Neural progenitor cell (in vitro differentiated cells): Measurements from ENCODE around the gene PRSS3.
"Not testable (repeated sequence)": the region's sequence is repeated elsewhere in the genome, so short reads cannot be mapped to it uniquely, and the experiment has no call there.

Experiments used
- EZH2phosphoT487 ChIP-seq: fragments of 200-600 bp; sonication (generic); IDR thresholded peaks from 2 replicates; pipeline ENCODE4 v1.6.1; 2017; ENCODE audit warnings: antibody characterized with exemption
- TF ChIP-seq, protein P1 (sequence below): fragments of 200-600 bp; sonication (generic); IDR thresholded peaks from 2 replicates; pipeline ENCODE4 v1.5.1; 2017; ENCODE audit warnings: antibody characterized with exemption, mild to moderate bottlenecking

DNA sequence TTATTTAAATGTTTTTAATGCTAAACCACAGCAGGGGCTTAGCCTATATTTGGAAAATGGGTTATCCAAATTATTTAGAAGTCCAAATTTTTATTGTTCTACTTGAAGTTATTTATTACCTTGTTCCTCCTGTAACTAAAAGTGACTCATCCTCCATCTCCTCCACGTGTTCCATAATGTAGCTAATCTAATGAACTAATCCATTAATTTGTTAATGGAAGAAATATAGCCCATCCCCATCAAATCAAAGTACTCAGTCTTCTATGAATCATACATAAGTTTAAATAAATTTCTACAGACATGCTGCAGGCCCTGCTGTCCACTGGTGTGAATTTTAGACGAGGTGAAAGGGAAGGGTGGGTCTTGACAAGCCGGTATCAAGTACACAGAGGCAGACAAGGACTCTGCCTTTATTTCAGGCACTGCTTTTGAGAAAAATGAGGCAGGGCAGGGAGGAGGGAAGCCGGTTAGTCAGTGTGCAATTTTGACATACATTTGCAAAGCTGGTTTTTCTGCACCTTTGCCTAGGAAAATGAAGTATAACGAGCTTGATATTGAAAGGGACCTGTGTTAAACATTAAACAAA is 21.2 kb upstream of the PRSS3 start:
- TF ChIP-seq, protein P1, sequence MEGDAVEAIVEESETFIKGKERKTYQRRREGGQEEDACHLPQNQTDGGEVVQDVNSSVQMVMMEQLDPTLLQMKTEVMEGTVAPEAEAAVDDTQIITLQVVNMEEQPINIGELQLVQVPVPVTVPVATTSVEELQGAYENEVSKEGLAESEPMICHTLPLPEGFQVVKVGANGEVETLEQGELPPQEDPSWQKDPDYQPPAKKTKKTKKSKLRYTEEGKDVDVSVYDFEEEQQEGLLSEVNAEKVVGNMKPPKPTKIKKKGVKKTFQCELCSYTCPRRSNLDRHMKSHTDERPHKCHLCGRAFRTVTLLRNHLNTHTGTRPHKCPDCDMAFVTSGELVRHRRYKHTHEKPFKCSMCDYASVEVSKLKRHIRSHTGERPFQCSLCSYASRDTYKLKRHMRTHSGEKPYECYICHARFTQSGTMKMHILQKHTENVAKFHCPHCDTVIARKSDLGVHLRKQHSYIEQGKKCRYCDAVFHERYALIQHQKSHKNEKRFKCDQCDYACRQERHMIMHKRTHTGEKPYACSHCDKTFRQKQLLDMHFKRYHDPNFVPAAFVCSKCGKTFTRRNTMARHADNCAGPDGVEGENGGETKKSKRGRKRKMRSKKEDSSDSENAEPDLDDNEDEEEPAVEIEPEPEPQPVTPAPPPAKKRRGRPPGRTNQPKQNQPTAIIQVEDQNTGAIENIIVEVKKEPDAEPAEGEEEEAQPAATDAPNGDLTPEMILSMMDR = not testable (repeated sequence)
- not testable (repeated sequence) for TF ChIP-seq EZH2phosphoT487
